GM21717 (cell line): ENCODE results near the gene TMEM150A.
A peak's percentile ranks its signal among the peaks of the same experiment; 100 is the strongest.
"Not testable (repeated sequence)": the region's sequence is repeated elsewhere in the genome, so short reads cannot be mapped to it uniquely, and the experiment has no call there.

Experiments
- ATAC-seq: cut with Tn5 transposase; IDR thresholded peaks from one replicate; pipeline ENCODE4 v1.9.1; 2021; ENCODE audit warnings: mild to moderate bottlenecking, moderate library complexity; ENCODE audit not compliant: unreplicated experiment

TMEM150A gene

GRCh38 chr2:85595301-85596025, 7.0 kb downstream of the TMEM150A start, which contains the start of gene RNF181:
Gene RNF181, plus strand, starts transcription at chr2:85595745. Its CDS starts 19 bp downstream, at chr2:85595764.
- peak; percentile 98 for ATAC-seq

- ATAC-seq = no peak
Measured at GRCh38 chr2:85594715-85595300, 7.7 kb downstream of the TMEM150A start.

GRCh38 chr2:85593023-85593422, 9.5 kb downstream of the TMEM150A start:
- no peak for ATAC-seq

GRCh38 chr2:85592299-85592698, 10.2 kb downstream of the TMEM150A start:
- ATAC-seq = not testable (repeated sequence)

GRCh38 chr2:85591563-85591962, 10.9 kb downstream of the TMEM150A start:
- ATAC-seq = no peak

GRCh38 chr2:85590950-85591349, 11.5 kb downstream of the TMEM150A start:
- ATAC-seq = no peak

GRCh38 chr2:85589982-85590791, 12.3 kb downstream of the TMEM150A start:
- ATAC-seq = no peak

GRCh38 chr2:85589181-85589580, 13.3 kb downstream of the TMEM150A start:
- no peak for ATAC-seq

GRCh38 chr2:85588645-85589044, 13.9 kb downstream of the TMEM150A start:
- ATAC-seq = no peak

- no peak for ATAC-seq
Measured at GRCh38 chr2:85588236-85588635, 14.3 kb downstream of the TMEM150A start.

- no peak for ATAC-seq
Measured at GRCh38 chr2:85585781-85586105, 16.8 kb downstream of the TMEM150A start.

GRCh38 chr2:85584857-85585780, 17.4 kb downstream of the TMEM150A start:
- peak; percentile 44 for ATAC-seq

- peak; percentile 20 for ATAC-seq
Measured at GRCh38 chr2:85584354-85584856, 18.1 kb downstream of the TMEM150A start, which contains the start of gene VAMP5. Gene VAMP5, plus strand, starts transcription at chr2:85584431. Its CDS starts 60 bp downstream, at chr2:85584491.

GRCh38 chr2:85583667-85584353, 18.7 kb downstream of the TMEM150A start:
- peak; percentile 66 for ATAC-seq

- no peak for ATAC-seq
Measured at GRCh38 chr2:85582492-85582891, 20.0 kb downstream of the TMEM150A start.

- no peak for ATAC-seq
Measured at GRCh38 chr2:85580206-85580605, 22.3 kb downstream of the TMEM150A start.

GRCh38 chr2:85579266-85579935, 23.1 kb downstream of the TMEM150A start:
- ATAC-seq = no peak

GRCh38 chr2:85578243-85579180, 24.0 kb downstream of the TMEM150A start:
- peak; percentile 49 for ATAC-seq
